BLaER1 treated with 17β-estradiol and CSF1 and Interleukin-3, amounts not matched to agents 10 nM and 100 nM (cell line): ENCODE results near the gene WDR27.
A peak's percentile ranks its signal among the peaks of the same experiment; 100 is the strongest.

Experiments used
- H3K27ac ChIP-seq, 11 experiments: shearing (Covaris generic); formaldehyde crosslinking; 2 replicates each; pipeline ENCODE4 v1.8.1; 2022
- H3K27me3 ChIP-seq, 11 experiments: shearing (Covaris generic); formaldehyde crosslinking; 2 replicates each; pipeline ENCODE4 v1.8.1; 2022
- H3K36me3 ChIP-seq, 11 experiments: shearing (Covaris generic); formaldehyde crosslinking; 2 replicates each; pipeline ENCODE4 v1.8.1; 2022
- H3K4me1 ChIP-seq, 10 experiments: shearing (Covaris generic); formaldehyde crosslinking; 2 replicates each; pipeline ENCODE4 v1.8.1; 2022
- H3K4me2 ChIP-seq, 11 experiments: shearing (Covaris generic); formaldehyde crosslinking; 2 replicates each; pipeline ENCODE4 v1.8.1; 2022
- H3K4me3 ChIP-seq, 10 experiments: shearing (Covaris generic); formaldehyde crosslinking; 2 replicates each; pipeline ENCODE4 v1.8.1; 2022
- H3K9ac ChIP-seq, 11 experiments: shearing (Covaris generic); formaldehyde crosslinking; 2 replicates each; pipeline ENCODE4 v1.8.1; 2022
- H3K9me3 ChIP-seq, 11 experiments: shearing (Covaris generic); formaldehyde crosslinking; replicated peaks in 1 of 11; 2 replicates each; pipeline ENCODE4 v1.8.1; 2022
- H4K20me1 ChIP-seq, 11 experiments: shearing (Covaris generic); formaldehyde crosslinking; 2 replicates each; pipeline ENCODE4 v1.8.1; 2022
- Cebpa-rat ChIP-seq, 11 experiments: shearing (Covaris generic); IDR thresholded peaks; 2 replicates each; pipeline ENCODE4 v1.8.1; 2022

WDR27 gene

DNA sequence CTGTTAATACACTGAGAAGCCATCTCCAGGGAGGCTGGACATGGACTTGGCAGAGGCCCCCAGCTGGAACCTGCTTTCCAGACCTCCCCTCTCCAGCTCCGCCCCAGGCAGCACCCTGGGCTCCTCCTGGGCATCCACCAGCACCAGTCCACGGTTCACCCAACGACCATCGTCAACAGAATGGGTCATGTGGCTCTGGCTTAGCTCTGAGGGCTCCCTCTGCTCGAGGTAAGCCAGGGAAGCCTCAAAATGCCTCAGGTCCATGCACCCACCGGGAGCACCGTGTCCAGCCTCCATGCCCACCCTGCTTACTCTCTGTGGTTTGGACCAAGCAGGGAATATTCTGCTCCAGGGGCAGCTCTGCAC is 40.5 kb downstream of the WDR27 start:
- Histone ChIP-seq H3K27ac (no peak overlapping the region), H3K9ac (no peak overlapping the region), H3K4me1 (peaks cover 0 to 35% (median 31%) of the 10 kb centered on the region in 10 experiments; a peak in 16 of 20 replicates), H3K36me3 (peaks cover 25 to 81% (median 43%) of the 10 kb centered on the region in 11 experiments), H3K9me3 (no peaks in the 10 kb centered on the region), H3K27me3 (no peaks in the 10 kb centered on the region), H3K4me2 (no peak overlapping the region), H4K20me1 (peaks cover 0 to under 1% (median 0%) of the 10 kb centered on the region in 11 experiments; a peak in 1 of 22 replicates), H3K4me3 (no peak overlapping the region)
- TF ChIP-seq Cebpa-rat (IDR thresholded peaks at IDR 0.05) = no peak

DNA sequence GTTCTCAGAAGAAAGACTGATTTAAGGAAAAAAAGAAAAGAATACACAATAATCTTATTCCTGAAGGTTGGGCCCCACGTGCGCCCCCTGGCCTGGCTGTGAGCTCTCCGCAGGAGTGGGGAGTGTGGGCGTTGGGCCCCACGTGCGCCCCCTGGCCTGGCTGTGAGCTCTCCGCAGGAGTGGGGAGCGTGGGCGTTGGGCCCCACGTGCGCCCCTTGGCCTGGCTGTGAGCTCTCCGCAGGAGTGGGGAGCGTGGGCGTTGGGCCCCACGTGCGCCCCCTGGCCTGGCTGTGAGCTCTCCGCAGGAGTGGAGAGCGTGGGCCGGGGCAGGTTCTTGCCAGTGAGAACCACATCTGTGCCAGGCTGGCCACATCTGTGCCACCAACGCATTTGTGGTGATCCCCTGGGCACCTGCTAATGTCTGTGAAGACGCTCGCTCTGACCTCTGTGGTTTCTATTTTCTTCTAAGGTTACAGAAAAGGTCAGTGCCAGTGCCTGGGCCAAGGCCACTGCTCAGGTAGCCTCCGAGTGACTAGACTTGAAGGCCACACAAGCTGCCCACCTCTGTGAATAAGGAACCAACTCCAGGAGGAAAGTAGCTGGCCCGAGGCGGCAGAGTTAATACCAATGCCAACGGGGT is 41.0 kb downstream of the WDR27 start:
- no peak for TF ChIP-seq Cebpa-rat (IDR thresholded peaks at IDR 0.05)
- H3K9me3 ChIP-seq = no peaks in the 10 kb centered on the region; a peak in 1 of 22 replicates
- no peak overlapping the region for H3K9ac ChIP-seq
- no peak overlapping the region for H3K4me2 ChIP-seq
- peaks cover under 1 to 40% (median 36%) of the 10 kb centered on the region in 10 experiments; a peak in 17 of 20 replicates for H3K4me1 ChIP-seq
- peaks cover 30 to 82% (median 42%) of the 10 kb centered on the region in 11 experiments for H3K36me3 ChIP-seq
- H4K20me1 ChIP-seq = no peaks in the 10 kb centered on the region; a peak in 1 of 22 replicates
- H3K27ac ChIP-seq = no peak overlapping the region; a peak in 1 of 22 replicates
- H3K4me3 ChIP-seq = no peak overlapping the region
- no peaks in the 10 kb centered on the region for H3K27me3 ChIP-seq

DNA sequence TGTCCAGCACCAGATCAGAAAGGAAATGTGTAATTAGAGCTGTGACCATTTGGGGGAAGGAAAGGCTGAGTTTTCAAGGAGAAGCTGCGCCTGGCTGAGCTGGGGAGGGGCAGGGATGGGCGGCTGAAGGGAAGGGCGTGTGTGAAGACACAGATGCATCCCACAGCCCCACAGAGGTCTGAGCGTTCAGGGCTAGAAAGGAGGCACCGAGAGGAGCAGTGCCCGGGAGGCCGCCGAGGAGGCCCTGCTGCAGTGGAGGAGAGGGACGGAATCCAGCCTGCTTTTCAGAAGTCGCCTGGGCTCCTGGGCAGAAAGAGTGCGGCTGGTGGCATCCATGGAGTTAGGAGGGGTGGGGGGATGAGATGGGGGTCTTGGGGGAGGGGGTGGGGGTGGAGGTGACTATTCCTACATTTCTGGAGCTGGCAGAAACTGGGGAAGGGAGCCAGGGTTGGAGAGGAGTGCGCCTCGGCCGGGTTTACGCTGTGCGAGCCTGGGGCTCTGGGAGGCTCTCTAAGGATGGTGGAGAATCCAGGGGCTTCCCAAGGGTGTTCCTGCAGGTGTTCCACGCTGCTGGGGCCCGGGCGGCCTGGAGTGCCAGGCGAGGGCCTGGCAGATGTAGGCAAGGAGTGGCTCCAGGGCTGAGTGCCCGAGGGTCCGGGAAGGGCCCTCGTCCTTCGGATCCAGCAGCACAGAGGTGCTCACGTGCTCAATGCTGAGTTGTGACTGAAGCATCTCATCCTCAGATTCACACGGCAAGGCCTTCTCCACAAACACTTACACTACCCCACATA is 41.8 kb downstream of the WDR27 start:
- H3K4me3 ChIP-seq = no peak overlapping the region
- TF ChIP-seq Cebpa-rat (IDR thresholded peaks at IDR 0.05) = no peak
- H3K4me1 ChIP-seq = peaks cover 9 to 49% (median 45%) of the 10 kb centered on the region in 10 experiments; a peak in 19 of 20 replicates
- peak overlapping the region in 3 of 11 experiments; percentile 0 to 84 (median 15); a peak in 2 of 22 replicates for H3K4me2 ChIP-seq
- H3K27me3 ChIP-seq = no peaks in the 10 kb centered on the region
- no peaks in the 10 kb centered on the region; a peak in 1 of 22 replicates for H4K20me1 ChIP-seq
- peaks cover 23 to 78% (median 36%) of the 10 kb centered on the region in 11 experiments for H3K36me3 ChIP-seq
- H3K9me3 ChIP-seq = no peaks in the 10 kb centered on the region; a peak in 1 of 22 replicates
- no peak overlapping the region for H3K9ac ChIP-seq
- no peak overlapping the region for H3K27ac ChIP-seq

DNA sequence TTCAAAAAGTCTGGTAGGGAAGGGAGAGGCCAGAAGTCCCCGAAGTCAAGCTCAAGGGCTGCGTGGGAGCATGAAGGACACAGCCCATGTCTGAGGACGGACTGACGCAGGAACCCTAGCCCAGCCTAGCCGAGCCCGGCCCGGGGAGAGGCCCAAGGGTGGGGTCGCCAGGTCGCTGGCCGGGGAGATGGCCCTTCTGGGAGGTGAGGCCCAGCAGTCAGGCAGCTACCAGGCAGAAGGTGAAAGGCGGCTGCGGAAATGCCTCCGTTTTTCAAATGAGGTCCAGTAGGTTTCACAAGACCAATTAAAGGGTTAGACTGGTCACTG is 44.6 kb downstream of the WDR27 start:
- Histone ChIP-seq H3K4me1 (peaks cover 9 to 50% (median 46%) of the 10 kb centered on the region in 10 experiments; a peak in 19 of 20 replicates), H3K4me3 (no peak overlapping the region), H3K9ac (0 out of 22 replicates have a peak overlapping the region, but pooled peaks of 1 of the 11 experiments have one; percentile 32), H3K9me3 (no peaks in the 10 kb centered on the region; a peak in 1 of 22 replicates), H3K27me3 (no peaks in the 10 kb centered on the region), H4K20me1 (no peaks in the 10 kb centered on the region; a peak in 2 of 22 replicates), H3K4me2 (peak overlapping the region in 7 of 11 experiments; percentile 77 to 89 (median 80); a peak in 14 of 22 replicates), H3K27ac (no peak overlapping the region; a peak in 1 of 22 replicates), H3K36me3 (peaks cover 7 to 54% (median 18%) of the 10 kb centered on the region in 11 experiments; a peak in 20 of 22 replicates)
- no peak for TF ChIP-seq Cebpa-rat (IDR thresholded peaks at IDR 0.05)

DNA sequence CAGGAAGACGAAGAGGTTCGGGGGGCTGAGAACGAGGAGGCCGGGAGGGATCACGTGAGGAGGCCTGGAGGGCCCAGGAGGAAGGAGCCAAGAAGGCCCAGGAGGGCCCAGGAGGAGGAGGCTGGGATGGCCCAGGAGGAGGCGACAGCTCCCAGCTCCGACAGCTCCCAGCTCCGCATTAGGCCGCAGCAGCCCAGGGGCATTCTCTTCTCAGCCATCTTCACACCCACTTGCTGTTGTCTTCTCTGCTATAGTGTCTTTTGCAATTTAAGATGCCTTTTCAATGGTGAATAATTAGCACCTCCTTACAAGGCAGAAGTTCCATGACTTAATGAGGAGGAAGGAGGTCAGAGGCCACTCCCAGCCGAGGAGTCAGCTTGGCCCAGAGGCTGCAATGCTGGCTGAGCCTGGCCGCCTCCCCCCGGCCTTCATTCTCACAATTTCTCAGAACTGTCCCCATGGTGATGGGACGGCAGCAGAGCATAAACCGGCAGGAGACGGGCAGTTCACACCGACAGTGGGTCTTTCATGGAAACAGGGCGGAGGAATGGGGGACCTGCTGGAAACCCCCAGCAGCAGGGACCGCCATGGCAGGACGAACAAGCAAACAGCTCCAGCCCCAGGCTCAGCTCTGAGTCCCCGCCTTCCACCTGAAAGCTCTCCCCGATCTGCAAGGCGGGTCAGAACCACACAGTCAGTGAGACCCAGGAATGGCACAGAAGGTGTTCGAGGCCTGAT is 45.1 kb downstream of the WDR27 start:
- Histone ChIP-seq H3K36me3 (peaks cover 7 to 56% (median 17%) of the 10 kb centered on the region in 11 experiments; a peak in 18 of 22 replicates), H3K27ac (no peak overlapping the region; a peak in 1 of 22 replicates), H3K4me1 (peaks cover 9 to 50% (median 46%) of the 10 kb centered on the region in 10 experiments; a peak in 19 of 20 replicates), H3K9ac (no peak overlapping the region), H3K4me3 (no peak overlapping the region), H3K4me2 (peak overlapping the region in 8 of 11 experiments; percentile 78 to 89 (median 84); a peak in 17 of 22 replicates), H3K9me3 (no peaks in the 10 kb centered on the region; a peak in 1 of 22 replicates), H3K27me3 (no peaks in the 10 kb centered on the region), H4K20me1 (no peaks in the 10 kb centered on the region; a peak in 2 of 22 replicates)
- no peak for TF ChIP-seq Cebpa-rat (IDR thresholded peaks at IDR 0.05)

DNA sequence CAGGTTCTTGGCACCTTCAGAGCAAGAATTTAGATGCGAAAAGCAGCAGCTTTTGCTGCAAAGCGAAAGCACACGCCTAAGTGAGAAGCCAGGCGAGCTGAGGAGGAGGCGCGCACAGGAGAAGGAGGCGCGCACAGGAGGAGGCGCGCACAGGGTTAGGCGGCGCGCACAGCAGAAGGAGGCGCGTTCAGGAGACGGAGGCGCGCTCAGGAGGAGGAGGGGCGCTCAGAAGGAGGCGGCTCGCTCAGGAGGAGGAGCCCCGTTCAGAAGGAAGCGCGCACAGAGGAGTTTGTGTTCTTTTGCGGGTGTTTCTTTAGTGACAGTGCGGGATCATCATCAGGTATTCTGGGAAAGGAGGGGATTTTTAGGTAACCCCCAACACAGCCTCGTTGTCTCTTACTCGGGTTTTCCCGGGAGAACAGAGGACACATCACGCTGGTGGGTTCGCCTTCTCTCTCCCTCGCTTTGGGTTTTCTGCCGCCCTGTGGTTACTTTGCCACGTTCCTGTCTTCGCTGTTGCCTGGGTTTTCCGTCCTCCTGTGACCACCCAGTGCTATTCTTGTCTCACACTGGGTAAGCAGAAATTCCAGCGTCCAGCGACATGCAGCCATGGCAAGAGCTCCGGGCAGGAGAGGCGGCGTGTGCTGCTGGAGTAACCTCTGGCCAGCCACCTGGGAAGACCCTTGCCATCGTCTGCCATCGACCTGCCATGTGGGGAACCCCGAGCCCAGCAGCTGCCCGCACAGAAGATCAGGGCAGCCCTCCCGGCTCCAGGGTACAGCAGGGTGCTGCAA is 47.0 kb downstream of the WDR27 start:
- Histone ChIP-seq H3K4me2 (peak overlapping the region; percentile 78 to 89 (median 84)), H3K27me3 (no peaks in the 10 kb centered on the region), H3K4me3 (peak overlapping the region; percentile 49 to 69 (median 56)), H3K36me3 (peaks cover 3 to 45% (median 10%) of the 10 kb centered on the region in 11 experiments; a peak in 14 of 22 replicates), H3K4me1 (peaks cover 9 to 49% (median 46%) of the 10 kb centered on the region in 10 experiments; a peak in 19 of 20 replicates), H3K27ac (peak overlapping the region in 10 of 11 experiments; percentile 21 to 64 (median 44); a peak in 18 of 22 replicates), H3K9ac (peak overlapping the region; percentile 47 to 72 (median 64)), H4K20me1 (no peaks in the 10 kb centered on the region; a peak in 1 of 22 replicates), H3K9me3 (no peaks in the 10 kb centered on the region; a peak in 1 of 22 replicates)
- TF ChIP-seq Cebpa-rat (IDR thresholded peaks at IDR 0.05) = no peak

DNA sequence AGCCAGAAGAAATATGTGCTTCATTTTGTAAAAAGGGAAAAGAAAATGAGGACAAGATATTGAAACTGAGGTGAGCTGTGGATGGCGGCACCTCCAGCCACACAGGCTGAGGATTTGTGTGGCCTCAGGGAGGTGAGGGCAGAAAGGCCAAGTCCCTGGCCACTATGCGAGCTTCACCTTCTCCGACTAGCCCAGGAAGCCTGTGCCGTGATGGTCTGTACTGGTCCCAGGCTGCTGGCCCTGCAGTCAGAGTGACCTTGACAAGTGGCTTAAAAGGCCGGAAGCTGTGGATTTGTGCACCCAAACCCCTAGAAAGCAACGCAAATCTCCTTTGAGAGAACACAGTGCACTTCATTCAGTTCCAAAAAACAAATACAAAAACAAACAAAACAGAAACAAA is 48.1 kb downstream of the WDR27 start:
- TF ChIP-seq Cebpa-rat (IDR thresholded peaks at IDR 0.05) = no peak
- Histone ChIP-seq H3K4me1 (peaks cover 9 to 38% (median 37%) of the 10 kb centered on the region in 10 experiments; a peak in 19 of 20 replicates), H3K9ac (no peak overlapping the region), H3K4me2 (no peak overlapping the region), H3K4me3 (no peak overlapping the region), H3K27ac (no peak overlapping the region), H3K36me3 (peaks cover 3 to 34% (median 10%) of the 10 kb centered on the region in 11 experiments; a peak in 14 of 22 replicates), H3K27me3 (no peaks in the 10 kb centered on the region), H4K20me1 (no peaks in the 10 kb centered on the region; a peak in 1 of 22 replicates), H3K9me3 (no peaks in the 10 kb centered on the region; a peak in 1 of 22 replicates)

DNA sequence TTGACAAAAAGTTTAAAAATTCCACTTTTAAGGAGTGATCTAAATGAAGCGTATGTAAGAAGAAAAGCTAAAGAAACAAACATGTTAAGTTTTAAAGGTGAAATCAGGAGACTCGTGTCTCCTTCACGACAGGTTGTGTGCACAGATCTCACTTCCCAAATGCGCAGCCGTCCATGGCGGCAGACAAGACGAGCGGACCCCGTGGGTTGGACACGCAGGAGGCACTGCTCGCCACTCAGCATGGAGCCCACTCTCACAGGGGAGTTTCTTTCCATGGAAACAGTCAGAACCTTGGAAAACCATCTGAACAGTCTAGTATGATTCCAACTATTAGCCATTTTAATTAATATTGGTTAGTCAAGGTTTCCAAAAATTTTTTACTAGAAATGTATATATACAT is 48.9 kb downstream of the WDR27 start:
- H3K36me3 ChIP-seq = peaks cover 3 to 32% (median 10%) of the 10 kb centered on the region in 11 experiments; a peak in 14 of 22 replicates
- no peak overlapping the region for H3K4me2 ChIP-seq
- no peaks in the 10 kb centered on the region; a peak in 1 of 22 replicates for H4K20me1 ChIP-seq
- no peaks in the 10 kb centered on the region for H3K27me3 ChIP-seq
- H3K4me1 ChIP-seq = peaks cover 9 to 30% (median 29%) of the 10 kb centered on the region in 10 experiments; a peak in 19 of 20 replicates
- no peak overlapping the region for H3K27ac ChIP-seq
- TF ChIP-seq Cebpa-rat (IDR thresholded peaks at IDR 0.05) = no peak
- no peak overlapping the region for H3K9ac ChIP-seq
- no peaks in the 10 kb centered on the region; a peak in 1 of 22 replicates for H3K9me3 ChIP-seq
- no peak overlapping the region for H3K4me3 ChIP-seq
